Tibial nerve (tissue), 3 donors: ENCODE results near the gene NIPBL.
"Not testable (repeated sequence)": the region's sequence is repeated elsewhere in the genome, so short reads cannot be mapped to it uniquely, and the experiment has no call there.

ENCODE experiments used
- CTCF ChIP-seq, 5 experiments: fragments of 200-600 bp in 3 of 5; fragments of 450-650 bp in 2 of 5; sonication (generic) in 3 of 5; IDR thresholded peaks; one replicate each; pipeline ENCODE4 v1.5.1; 2016 to 2019; ENCODE audit warnings: antibody characterized with exemption in 5 of 5, mild to moderate bottlenecking in 3 of 5, moderate library complexity in 2 of 5
- POLR2A ChIP-seq, 2 donors: fragments of 450-650 bp; IDR thresholded peaks; one replicate each; pipeline ENCODE4 v1.6.1; 2017; ENCODE audit warnings: antibody characterized with exemption in 2 of 2, mild to moderate bottlenecking in 2 of 2, moderate library complexity in 2 of 2

- TF ChIP-seq CTCF, POLR2A (IDR thresholded peaks at IDR 0.05): not testable (repeated sequence)
These were observed 217.2 kb downstream of the NIPBL start for GRCh38 chr5:37093795-37094194.
